Panc1 (cell line): ENCODE data around the gene UGT1A7. TPM values are rescaled to one million over a fixed set of nuclear protein-coding genes. Genes with fewer than 3 reads are reported as not detected.

Source experiments
- ATAC-seq: fragments of 200-7000 bp; cut with Tn5 transposase; 2 replicates; pipeline ENCODE4 v1.9.1; 2020; ENCODE audit warnings: mild to moderate bottlenecking, moderate library complexity
- BruUV-seq: library from RNA; stranded (reverse); fragments of 400-500 nt; replicated peaks from 2 replicates; lab custom pipeline; 2021; lab: Mats Ljungman, UMichigan
- CTCF ChIA-PET: fragments of 300-600 bp; sonication (Branson Sonifier 250); formaldehyde crosslinking; loops from one replicate; lab custom pipeline; 2022; ENCODE audit warnings: antibody characterized with exemption; lab: Charles Lee
- POLR2A ChIA-PET: fragments of 300-600 bp; sonication (Branson Sonifier 250); formaldehyde crosslinking; loops from one replicate; lab custom pipeline; 2022; ENCODE audit warnings: antibody characterized with exemption; lab: Charles Lee
- DNase-seq: peaks from one replicate; pipeline ENCODE4 v3.0.0-alpha.2; 2010; ENCODE audit warnings: low read depth, low spot score
- H3K27ac ChIP-seq: 2 replicates; pipeline ENCODE4 v1.5.1; 2011; ENCODE audit warnings: mild to moderate bottlenecking, low read length, inconsistent platforms
- H3K27me3 ChIP-seq: fragments of 200-500 bp; sonication (Bioruptor generic); 2 replicates; pipeline ENCODE4 v1.6.0; 2014; ENCODE audit warnings: low read length, inconsistent platforms; ENCODE audit not compliant: control insufficient read depth, insufficient read depth
- H3K36me3 ChIP-seq: fragments of 200-500 bp; sonication (Bioruptor generic); 2 replicates; pipeline ENCODE4 v1.5.1; 2014; ENCODE audit warnings: inconsistent platforms, mild to moderate bottlenecking, low read length, moderate library complexity; ENCODE audit not compliant: control insufficient read depth, insufficient read depth
- H3K4me1 ChIP-seq: 2 replicates; pipeline ENCODE4 v1.5.1; 2011; ENCODE audit warnings: inconsistent platforms, mild to moderate bottlenecking, low read length, moderate library complexity; ENCODE audit not compliant: control insufficient read depth, insufficient read depth
- H3K4me3 ChIP-seq, 2 experiments: 2 replicates each; pipeline ENCODE4 v1.5.1; 2011 to 2012; ENCODE audit warnings: low read depth in 2 of 2, low read length in 2 of 2, mild to moderate bottlenecking in 2 of 2, inconsistent platforms in 1 of 2, moderate library complexity in 1 of 2
- H3K9me3 ChIP-seq: fragments of 200-500 bp; sonication (Bioruptor generic); 2 replicates; pipeline ENCODE4 v1.5.1; 2014; ENCODE audit warnings: low read depth, mild to moderate bottlenecking, inconsistent platforms, low read length, moderate library complexity; ENCODE audit not compliant: control insufficient read depth, insufficient read depth
- POLR2AphosphoS5 ChIP-seq: IDR thresholded peaks from 2 replicates; pipeline ENCODE4 v1.6.1; 2012; ENCODE audit warnings: mild to moderate bottlenecking, low read depth, low read length, moderate library complexity
- SIN3A ChIP-seq: IDR thresholded peaks from 2 replicates; pipeline ENCODE4 v1.6.1; 2012; ENCODE audit warnings: low read depth, mild to moderate bottlenecking, low read length, moderate library complexity, borderline replicate concordance; ENCODE audit not compliant: insufficient read depth
- TCF7L2 ChIP-seq: IDR thresholded peaks from 2 replicates; pipeline ENCODE4 v1.6.1; 2011; ENCODE audit warnings: mild to moderate bottlenecking, low read depth, low read length, inconsistent platforms
- in situ Hi-C: cut with HindIII; loops from 2 replicates; pipeline ENCODE4 v1.10.0; 2016; ENCODE audit warnings: low sequenced_read_pairs, low pct_unique_long_range_greater_than_20kb
- intact Hi-C: fragments of 100-400 bp; cut with micrococcal nuclease; formaldehyde crosslinking; loops from one replicate; pipeline ENCODE4 v1.10.0; 2022; ENCODE audit not compliant: unreplicated experiment
- total RNA-seq: library from RNA; stranded (reverse); gene quantifications from one replicate; pipeline ENCODE4 v1.2.1, GENCODE V29; 2021; ENCODE audit not compliant: unreplicated experiment
- TF ChIP-seq, protein P1 (sequence below), 2 experiments: IDR thresholded peaks; 2 replicates each; pipeline ENCODE4 v1.6.1; 2011 to 2012; ENCODE audit warnings: low read depth in 2 of 2, control low read depth in 1 of 2, low read length in 1 of 2, mild to moderate bottlenecking in 1 of 2, moderate library complexity in 1 of 2; ENCODE audit not compliant: insufficient read depth in 1 of 2
- TF ChIP-seq, protein P2 (sequence below): fragments of 450-650 bp; IDR thresholded peaks from 2 replicates; pipeline ENCODE4 v1.5.1; 2017; ENCODE audit warnings: mild to moderate bottlenecking

Gene UGT1A7
- total RNA-seq, 1 experiment from 2014 or later: not detected

DNA sequence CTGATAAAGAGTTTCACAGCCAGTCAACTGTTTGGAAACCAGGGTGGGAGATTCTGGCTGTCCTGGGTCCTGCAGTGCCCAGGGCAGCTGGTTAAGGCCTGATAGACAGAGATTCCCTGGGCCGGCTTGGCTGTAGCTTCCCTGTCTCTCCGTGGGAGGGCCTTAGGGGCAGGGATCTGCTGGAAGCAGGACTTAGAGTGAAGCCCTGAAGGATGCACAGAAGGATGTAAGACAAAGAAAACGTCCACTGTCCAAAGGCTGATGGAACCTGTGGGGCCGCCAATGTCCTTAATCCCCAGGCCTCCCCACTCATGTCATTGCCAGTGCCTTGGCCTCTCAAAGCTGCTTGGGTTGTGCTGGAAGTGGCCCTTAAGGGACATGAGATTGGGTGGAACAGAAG, 129.4 kb downstream of the UGT1A7 start:
- ChIA-PET POLR2A (no interaction called here), CTCF (no interaction called here)
- ATAC-seq (no peak), DNase-seq (no peak)
- Histone ChIP-seq H3K27ac (no peak overlapping the region), H3K36me3 (no peaks in the 10 kb centered on the region), H3K4me1 (no peaks in the 10 kb centered on the region), H3K4me3 (no peak overlapping the region), H3K9me3 (no peaks in the 10 kb centered on the region), H3K27me3 (no peaks in the 10 kb centered on the region; the same call in 1 of the 2 replicates)
- in situ Hi-C loops: no loop called here
- intact Hi-C loops: no loop called here
- TF ChIP-seq POLR2AphosphoS5 (no peak), TCF7L2 (no peak), SIN3A (no peak)
- TF ChIP-seq, protein P1, sequence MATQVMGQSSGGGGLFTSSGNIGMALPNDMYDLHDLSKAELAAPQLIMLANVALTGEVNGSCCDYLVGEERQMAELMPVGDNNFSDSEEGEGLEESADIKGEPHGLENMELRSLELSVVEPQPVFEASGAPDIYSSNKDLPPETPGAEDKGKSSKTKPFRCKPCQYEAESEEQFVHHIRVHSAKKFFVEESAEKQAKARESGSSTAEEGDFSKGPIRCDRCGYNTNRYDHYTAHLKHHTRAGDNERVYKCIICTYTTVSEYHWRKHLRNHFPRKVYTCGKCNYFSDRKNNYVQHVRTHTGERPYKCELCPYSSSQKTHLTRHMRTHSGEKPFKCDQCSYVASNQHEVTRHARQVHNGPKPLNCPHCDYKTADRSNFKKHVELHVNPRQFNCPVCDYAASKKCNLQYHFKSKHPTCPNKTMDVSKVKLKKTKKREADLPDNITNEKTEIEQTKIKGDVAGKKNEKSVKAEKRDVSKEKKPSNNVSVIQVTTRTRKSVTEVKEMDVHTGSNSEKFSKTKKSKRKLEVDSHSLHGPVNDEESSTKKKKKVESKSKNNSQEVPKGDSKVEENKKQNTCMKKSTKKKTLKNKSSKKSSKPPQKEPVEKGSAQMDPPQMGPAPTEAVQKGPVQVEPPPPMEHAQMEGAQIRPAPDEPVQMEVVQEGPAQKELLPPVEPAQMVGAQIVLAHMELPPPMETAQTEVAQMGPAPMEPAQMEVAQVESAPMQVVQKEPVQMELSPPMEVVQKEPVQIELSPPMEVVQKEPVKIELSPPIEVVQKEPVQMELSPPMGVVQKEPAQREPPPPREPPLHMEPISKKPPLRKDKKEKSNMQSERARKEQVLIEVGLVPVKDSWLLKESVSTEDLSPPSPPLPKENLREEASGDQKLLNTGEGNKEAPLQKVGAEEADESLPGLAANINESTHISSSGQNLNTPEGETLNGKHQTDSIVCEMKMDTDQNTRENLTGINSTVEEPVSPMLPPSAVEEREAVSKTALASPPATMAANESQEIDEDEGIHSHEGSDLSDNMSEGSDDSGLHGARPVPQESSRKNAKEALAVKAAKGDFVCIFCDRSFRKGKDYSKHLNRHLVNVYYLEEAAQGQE (IDR thresholded peaks at IDR 0.05; ENCODE audit: insufficient read depth in 1 of 2, low read depth in 2 of 2, low read length in 1 of 2): no peak
- TF ChIP-seq, protein P2, sequence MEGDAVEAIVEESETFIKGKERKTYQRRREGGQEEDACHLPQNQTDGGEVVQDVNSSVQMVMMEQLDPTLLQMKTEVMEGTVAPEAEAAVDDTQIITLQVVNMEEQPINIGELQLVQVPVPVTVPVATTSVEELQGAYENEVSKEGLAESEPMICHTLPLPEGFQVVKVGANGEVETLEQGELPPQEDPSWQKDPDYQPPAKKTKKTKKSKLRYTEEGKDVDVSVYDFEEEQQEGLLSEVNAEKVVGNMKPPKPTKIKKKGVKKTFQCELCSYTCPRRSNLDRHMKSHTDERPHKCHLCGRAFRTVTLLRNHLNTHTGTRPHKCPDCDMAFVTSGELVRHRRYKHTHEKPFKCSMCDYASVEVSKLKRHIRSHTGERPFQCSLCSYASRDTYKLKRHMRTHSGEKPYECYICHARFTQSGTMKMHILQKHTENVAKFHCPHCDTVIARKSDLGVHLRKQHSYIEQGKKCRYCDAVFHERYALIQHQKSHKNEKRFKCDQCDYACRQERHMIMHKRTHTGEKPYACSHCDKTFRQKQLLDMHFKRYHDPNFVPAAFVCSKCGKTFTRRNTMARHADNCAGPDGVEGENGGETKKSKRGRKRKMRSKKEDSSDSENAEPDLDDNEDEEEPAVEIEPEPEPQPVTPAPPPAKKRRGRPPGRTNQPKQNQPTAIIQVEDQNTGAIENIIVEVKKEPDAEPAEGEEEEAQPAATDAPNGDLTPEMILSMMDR: no peak
- no TSS peak for BruUV-seq

DNA sequence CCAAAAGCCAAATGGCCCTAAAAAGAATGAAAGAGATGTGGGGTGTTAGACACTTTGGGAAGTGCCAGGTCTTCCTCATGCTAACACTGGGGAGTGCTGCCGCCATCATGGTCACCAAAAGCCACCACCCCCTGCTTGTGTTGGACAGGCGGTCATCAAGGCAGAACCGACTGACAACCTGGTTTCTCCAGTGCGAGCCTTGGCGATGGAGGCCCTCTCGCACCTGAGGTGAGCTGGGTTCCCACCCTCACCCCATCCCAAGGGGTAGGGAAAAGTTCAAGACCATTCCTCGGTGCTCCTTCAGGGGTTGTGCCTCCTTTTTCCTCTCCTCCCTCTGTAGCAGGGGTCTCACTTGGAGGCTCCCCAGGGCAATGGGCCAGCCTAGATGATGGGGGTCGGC, 130.0 kb downstream of the UGT1A7 start:
- Histone ChIP-seq H3K27me3 (no peaks in the 10 kb centered on the region), H3K36me3 (no peaks in the 10 kb centered on the region), H3K27ac (no peak overlapping the region), H3K4me1 (no peaks in the 10 kb centered on the region), H3K9me3 (no peaks in the 10 kb centered on the region), H3K4me3 (no peak overlapping the region)
- CTCF ChIA-PET: no interaction called here
- intact Hi-C loops: no loop called here
- ATAC-seq (no peak), DNase-seq (no peak)
- no TSS peak for BruUV-seq
- TF ChIP-seq, protein P2: no peak
- TF ChIP-seq POLR2AphosphoS5: no peak
- TF ChIP-seq TCF7L2: no peak
- TF ChIP-seq SIN3A: no peak
- TF ChIP-seq, protein P1 (IDR thresholded peaks at IDR 0.05; ENCODE audit: insufficient read depth in 1 of 2, low read depth in 2 of 2, low read length in 1 of 2): no peak
- in situ Hi-C loops: no loop called here
- POLR2A ChIA-PET: no interaction called here
